AG10803 (cell line): ENCODE results near the gene PDZD4.

Experiments
- DNase-seq: peaks from one replicate; pipeline ENCODE4 v3.0.0; 2010; ENCODE audit warnings: low read depth
- H3K4me3 ChIP-seq: 2 replicates; pipeline ENCODE4 v1.5.1; 2011; ENCODE audit warnings: mild to moderate bottlenecking, low read length, control low read depth
- TF ChIP-seq, protein P1 (sequence below): conservative IDR thresholded peaks from 2 replicates; pipeline ENCODE4 v1.5.1; 2011; ENCODE audit warnings: mild to moderate bottlenecking, low read length, control low read depth, inconsistent platforms

PDZD4 gene

DNA sequence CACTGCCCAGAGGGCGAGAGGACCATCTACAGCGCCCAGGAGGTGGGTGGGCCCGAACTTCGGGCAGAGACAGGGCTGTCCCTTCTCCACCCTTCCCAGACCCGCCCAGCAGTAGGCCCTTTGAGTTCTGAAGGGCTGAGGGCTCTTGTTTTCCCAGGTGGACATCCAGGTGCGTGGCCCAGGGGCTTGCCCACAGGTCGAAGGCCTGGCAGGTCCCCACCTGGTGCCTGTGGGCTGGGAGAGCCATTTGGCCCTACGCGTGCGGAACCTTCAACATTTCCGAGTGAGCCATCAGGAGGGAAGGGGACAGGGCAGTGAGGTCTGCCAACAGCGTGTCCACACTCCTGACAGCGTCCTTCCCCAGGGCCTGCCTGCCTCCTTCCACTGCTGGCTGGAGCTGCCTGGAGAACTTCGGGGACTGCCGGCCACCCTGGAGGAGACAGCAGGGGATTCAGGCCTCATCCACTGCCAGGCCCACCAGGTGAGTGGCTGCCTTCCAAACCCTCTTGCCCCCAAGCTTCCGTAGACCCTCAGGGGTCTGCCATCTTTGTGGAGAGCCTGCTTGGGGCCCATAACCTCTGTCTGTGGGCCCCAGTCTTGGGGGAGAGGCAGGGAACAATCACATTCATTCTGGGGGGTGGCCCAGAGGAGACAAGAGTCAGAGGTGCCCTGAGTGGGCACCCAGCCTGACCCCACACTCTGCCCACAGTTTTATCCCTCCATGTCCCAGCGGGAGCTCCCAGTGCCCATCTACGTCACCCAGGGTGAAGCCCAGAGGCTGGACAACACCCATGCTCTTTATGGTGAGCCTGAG, 59.5 kb downstream of the PDZD4 start:
- TF ChIP-seq, protein P1, sequence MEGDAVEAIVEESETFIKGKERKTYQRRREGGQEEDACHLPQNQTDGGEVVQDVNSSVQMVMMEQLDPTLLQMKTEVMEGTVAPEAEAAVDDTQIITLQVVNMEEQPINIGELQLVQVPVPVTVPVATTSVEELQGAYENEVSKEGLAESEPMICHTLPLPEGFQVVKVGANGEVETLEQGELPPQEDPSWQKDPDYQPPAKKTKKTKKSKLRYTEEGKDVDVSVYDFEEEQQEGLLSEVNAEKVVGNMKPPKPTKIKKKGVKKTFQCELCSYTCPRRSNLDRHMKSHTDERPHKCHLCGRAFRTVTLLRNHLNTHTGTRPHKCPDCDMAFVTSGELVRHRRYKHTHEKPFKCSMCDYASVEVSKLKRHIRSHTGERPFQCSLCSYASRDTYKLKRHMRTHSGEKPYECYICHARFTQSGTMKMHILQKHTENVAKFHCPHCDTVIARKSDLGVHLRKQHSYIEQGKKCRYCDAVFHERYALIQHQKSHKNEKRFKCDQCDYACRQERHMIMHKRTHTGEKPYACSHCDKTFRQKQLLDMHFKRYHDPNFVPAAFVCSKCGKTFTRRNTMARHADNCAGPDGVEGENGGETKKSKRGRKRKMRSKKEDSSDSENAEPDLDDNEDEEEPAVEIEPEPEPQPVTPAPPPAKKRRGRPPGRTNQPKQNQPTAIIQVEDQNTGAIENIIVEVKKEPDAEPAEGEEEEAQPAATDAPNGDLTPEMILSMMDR, result no peak
- H3K4me3 ChIP-seq, result no peak overlapping the region
- DNase-seq, result no peak

DNA sequence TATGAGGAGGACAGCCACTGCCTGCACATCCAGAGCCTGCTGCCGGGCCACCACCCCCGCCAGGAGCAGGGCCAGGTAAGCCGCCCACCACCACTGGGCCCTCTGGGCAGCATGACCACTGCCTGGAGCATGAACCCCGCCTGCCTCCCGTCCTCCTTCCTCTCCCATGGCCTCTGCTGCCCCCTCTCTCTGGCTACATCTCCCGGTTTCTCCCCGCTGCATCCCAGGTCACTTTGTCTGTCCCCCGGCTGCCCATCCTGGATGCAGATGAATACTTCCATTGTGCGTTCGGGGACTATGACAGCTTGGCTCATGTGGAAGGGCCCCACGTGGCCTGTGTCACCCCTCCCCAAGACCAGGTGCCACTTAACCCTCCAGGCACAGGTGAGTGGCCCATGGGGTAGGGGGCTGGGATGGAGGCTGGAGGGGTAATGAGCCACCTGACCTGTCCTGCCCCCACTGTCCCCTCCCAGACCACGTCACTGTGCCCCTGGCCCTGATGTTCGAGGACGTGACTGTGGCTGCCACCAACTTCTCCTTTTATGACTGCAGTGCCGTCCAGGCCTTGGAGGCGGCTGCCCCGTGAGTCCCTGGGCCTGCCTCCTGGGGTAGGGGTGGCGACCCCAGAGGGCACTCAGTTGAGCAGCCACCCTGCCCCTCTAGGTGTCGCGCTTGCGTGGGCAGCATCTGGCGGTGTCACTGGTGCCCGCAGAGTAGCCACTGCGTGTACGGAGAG, 60.3 kb downstream of the PDZD4 start:
- TF ChIP-seq, protein P1, result no peak
- no peak overlapping the region for H3K4me3 ChIP-seq
- DNase-seq, result no peak

DNA sequence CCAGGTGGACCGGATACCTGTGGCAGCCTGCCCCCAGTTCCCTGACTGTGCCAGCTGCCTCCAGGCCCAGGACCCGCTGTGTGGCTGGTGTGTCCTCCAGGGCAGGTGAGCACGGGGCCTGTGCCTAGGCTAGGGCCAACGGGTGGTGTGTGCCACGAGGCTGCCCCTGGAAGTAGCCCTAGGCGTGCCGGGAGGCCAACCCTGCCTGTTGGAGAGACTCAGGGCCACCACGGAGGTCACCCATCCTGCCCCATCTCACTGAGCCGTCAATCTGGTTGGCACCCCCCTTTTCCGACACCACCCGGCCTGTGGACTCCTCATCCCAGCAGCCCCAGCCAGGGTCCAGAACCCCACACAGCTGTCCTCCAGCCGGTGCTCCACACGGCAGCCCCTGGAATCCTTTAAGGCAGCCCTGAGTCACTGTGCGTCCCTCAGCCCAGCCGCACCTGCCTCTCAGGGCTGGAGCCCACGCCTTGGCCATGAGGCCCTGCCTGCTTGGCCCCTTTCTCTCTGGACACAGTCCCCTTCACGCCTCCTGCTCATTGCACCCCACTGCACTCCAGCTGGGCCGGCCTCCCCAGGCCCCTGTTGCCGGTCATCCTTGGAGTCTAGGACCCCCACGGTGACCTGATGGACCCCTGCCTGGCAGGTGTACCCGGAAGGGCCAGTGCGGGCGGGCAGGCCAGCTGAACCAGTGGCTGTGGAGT, 61.0 kb downstream of the PDZD4 start:
- TF ChIP-seq, protein P1, result no peak
- H3K4me3 ChIP-seq, result no peak overlapping the region
- no peak for DNase-seq

DNA sequence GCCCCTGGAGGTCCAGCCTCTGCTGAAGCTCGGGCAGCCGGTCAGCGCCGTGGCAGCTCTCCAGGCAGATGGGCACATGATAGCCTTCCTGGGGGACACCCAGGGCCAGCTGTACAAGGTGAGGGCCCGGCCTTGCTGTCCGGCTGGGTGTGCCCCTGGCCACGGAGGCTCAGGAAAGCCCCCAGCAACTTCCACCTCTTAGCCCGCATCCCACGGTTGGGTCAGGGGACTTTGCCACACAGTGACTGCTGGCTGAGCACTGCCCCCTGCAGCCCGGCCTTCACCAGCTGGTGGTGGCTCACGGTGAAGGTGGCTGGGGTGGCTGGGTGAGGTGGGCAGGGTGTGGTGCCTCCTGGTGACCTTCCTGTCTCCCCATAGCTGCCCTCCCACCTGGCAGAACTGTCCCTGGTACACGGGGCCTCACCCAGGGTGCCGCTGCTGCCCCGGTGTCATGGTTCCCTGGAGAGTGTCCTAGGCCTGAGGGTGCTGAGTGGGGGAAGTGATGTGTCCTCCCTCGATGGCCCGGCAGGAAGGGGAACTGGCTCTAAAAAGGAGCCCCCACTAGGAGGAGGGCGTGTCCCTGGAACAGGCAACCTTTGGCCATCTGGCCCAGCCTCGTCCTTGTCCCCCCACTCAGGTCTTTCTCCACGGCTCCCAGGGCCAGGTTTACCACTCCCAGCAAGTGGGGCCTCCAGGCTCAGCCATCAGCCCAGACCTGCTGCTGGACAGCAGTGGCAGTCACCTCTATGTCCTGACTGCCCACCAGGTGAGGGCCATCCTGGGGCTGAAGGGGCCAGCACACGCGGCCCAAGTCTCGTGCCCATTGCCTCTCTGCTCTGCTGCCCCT, 61.8 kb downstream of the PDZD4 start:
- DNase-seq, result no peak
- TF ChIP-seq, protein P1, result no peak
- H3K4me3 ChIP-seq, result no peak overlapping the region

DNA sequence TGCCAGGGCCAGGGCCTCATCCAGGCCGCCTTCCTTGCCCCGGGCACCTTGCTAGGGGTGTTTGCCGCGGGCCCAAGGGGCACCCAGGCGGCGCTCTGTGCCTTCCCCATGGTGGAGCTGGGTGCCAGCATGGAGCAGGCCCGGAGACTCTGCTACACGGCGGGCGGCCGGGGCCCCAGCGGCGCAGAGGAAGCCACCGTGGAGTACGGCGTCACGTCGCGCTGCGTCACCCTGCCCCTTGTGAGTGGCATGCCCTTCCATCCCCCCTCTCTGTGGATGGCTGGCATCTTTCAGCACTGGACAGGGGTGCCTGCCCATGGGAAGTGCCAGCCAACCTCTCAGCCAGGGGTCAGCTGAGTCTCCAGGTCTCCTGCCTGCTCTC, 62.7 kb downstream of the PDZD4 start:
- H3K4me3 ChIP-seq, result no peak overlapping the region
- TF ChIP-seq, protein P1, result no peak
- no peak for DNase-seq

DNA sequence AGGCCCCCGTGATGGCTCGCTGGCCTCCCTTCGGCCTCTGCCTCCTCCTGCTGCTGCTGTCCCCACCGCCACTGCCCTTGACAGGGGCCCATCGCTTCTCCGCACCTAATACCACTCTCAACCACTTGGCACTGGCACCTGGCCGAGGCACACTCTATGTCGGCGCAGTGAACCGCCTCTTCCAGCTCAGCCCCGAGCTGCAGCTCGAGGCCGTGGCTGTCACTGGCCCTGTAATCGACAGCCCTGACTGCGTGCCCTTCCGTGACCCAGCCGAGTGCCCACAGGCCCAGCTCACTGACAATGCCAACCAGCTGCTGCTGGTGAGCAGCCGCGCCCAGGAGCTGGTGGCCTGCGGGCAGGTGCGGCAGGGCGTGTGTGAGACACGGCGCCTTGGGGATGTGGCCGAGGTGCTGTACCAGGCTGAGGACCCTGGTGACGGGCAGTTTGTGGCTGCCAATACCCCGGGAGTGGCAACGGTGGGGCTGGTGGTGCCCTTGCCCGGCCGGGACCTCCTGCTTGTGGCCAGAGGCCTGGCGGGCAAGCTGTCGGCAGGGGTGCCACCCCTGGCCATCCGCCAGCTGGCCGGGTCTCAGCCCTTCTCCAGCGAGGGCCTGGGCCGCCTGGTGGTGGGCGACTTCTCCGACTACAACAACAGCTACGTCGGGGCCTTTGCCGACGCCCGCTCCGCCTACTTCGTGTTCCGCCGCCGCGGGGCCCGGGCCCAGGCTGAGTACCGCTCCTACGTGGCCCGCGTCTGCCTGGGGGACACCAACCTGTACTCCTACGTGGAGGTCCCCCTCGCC, 63.3 kb downstream of the PDZD4 start:
- TF ChIP-seq, protein P1, result no peak
- H3K4me3 ChIP-seq, result no peak overlapping the region
- DNase-seq, result no peak
